Skeletal muscle satellite cell (primary cell): Measurements from ENCODE around the gene FCHSD2.
"Not testable (repeated sequence)": the region's sequence is repeated elsewhere in the genome, so short reads cannot be mapped to it uniquely, and the experiment has no call there.

Experiments used
- H3K27me3 ChIP-seq: 2 replicates; pipeline ENCODE4 v1.7.0; 2013; ENCODE audit warnings: low read length; ENCODE audit not compliant: control insufficient read depth, insufficient read depth
- H3K36me3 ChIP-seq: 2 replicates; pipeline ENCODE4 v1.7.0; 2013; ENCODE audit warnings: mild to moderate bottlenecking, control low read depth, low read length; ENCODE audit not compliant: insufficient read depth
- H3K4me1 ChIP-seq: 2 replicates; pipeline ENCODE4 v1.7.0; 2013; ENCODE audit warnings: low read length; ENCODE audit not compliant: control insufficient read depth, insufficient read depth
- H3K4me2 ChIP-seq: 2 replicates; pipeline ENCODE4 v1.7.0; 2013; ENCODE audit warnings: mild to moderate bottlenecking, low read length
- H3K4me3 ChIP-seq: 2 replicates; pipeline ENCODE4 v1.7.0; 2013; ENCODE audit warnings: low read length
- H3K9ac ChIP-seq: 2 replicates; pipeline ENCODE4 v1.7.0; 2013; ENCODE audit warnings: mild to moderate bottlenecking, low read depth, low read length, moderate library complexity
- H3K9me3 ChIP-seq: replicated peaks from 2 replicates; pipeline ENCODE4 v1.7.0; 2013; ENCODE audit warnings: mild to moderate bottlenecking, control low read depth, low read length

The FCHSD2 gene

GRCh38 chr11:72929256-72929655, 212.9 kb downstream of the FCHSD2 start:
- Histone ChIP-seq H3K36me3 (no peaks in the 10 kb centered on the region), H3K4me3 (no peak overlapping the region), H3K4me2 (no peak overlapping the region), H3K9me3 (no peaks in the 10 kb centered on the region), H3K9ac (no peak overlapping the region), H3K4me1 (peaks cover 15% of the 10 kb centered on the region), H3K27me3 (no peaks in the 10 kb centered on the region)

DNA sequence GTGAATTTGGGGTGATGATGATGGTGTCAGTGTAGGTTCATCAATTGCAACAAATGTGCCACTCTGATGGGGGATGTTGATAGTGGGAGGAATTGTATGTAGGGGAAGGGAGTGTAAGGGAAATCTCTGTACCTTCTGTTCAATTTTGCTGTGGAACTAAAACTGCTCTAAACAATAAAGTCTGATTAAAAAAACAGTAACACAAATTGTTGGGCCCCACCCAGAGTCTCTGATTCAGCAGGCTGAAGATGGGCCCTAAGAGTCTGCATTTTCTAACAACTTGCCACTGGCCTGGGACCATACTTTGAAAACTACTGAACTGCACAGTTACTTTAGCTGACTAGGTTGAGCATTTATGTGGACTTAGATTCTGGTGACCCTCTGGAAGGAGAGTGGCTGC, 214.7 kb downstream of the FCHSD2 start:
- Histone ChIP-seq H3K4me1 (peaks cover 13% of the 10 kb centered on the region), H3K4me3 (no peak overlapping the region), H3K36me3 (no peaks in the 10 kb centered on the region), H3K27me3 (no peaks in the 10 kb centered on the region), H3K9me3 (no peaks in the 10 kb centered on the region), H3K9ac (no peak overlapping the region), H3K4me2 (no peak overlapping the region)

- no peaks in the 10 kb centered on the region for H3K9me3 ChIP-seq
- H3K36me3 ChIP-seq = peaks cover 3% of the 10 kb centered on the region
- H3K9ac ChIP-seq = no peak overlapping the region
- no peak overlapping the region for H3K4me2 ChIP-seq
- H3K27me3 ChIP-seq = no peaks in the 10 kb centered on the region
- H3K4me1 ChIP-seq = peaks cover 8% of the 10 kb centered on the region
- no peak overlapping the region for H3K4me3 ChIP-seq
These were observed 216.0 kb downstream of the FCHSD2 start for GRCh38 chr11:72926076-72926475.

- Histone ChIP-seq H3K27me3 (no peaks in the 10 kb centered on the region), H3K36me3 (peaks cover 3% of the 10 kb centered on the region), H3K9ac (no peak overlapping the region), H3K9me3 (no peaks in the 10 kb centered on the region), H3K4me2 (no peak overlapping the region), H3K4me3 (no peak overlapping the region), H3K4me1 (peaks cover 8% of the 10 kb centered on the region)
These were observed 216.5 kb downstream of the FCHSD2 start for GRCh38 chr11:72925656-72926055.

GRCh38 chr11:72924568-72925190, 217.4 kb downstream of the FCHSD2 start:
- no peak overlapping the region for H3K9ac ChIP-seq
- H3K36me3 ChIP-seq = peaks cover 3% of the 10 kb centered on the region
- H3K27me3 ChIP-seq = no peaks in the 10 kb centered on the region
- H3K4me2 ChIP-seq = no peak overlapping the region
- H3K4me3 ChIP-seq = no peak overlapping the region
- peaks cover 4% of the 10 kb centered on the region for H3K4me1 ChIP-seq
- H3K9me3 ChIP-seq = no peaks in the 10 kb centered on the region

DNA sequence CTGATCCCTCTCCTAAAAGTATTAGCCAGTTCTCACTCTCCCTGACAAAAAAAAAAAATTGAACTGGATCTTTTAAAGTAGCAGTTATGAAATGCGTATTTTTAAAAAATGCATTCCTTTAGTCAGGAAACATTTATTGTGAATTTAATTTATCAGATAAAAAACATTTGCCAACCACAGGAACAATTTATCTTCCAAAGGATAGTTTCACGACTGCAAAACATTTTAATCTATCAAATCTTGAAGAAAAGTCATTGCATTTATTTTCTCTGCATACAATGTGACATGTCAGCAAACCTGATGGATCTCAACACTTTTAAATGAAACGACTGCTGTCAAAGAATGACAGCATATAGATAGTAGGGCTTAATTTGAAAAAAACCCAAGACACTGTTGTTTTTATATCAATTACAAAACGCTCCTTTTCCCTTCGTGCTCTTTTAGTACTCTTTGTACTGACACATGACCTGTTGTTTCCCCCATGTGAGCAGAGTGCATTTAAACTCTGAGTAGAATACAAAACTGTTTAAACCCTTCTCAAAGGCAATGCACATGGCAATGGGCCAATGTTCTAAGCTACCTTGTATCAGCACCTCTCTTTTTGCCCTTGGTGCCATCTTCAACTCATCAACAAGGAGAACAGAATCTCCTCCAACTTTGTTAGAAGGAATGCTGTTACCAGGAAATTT, 220.9 kb downstream of the FCHSD2 start:
- Histone ChIP-seq H3K9ac (no peak overlapping the region), H3K9me3 (no peaks in the 10 kb centered on the region), H3K4me3 (no peak overlapping the region), H3K4me2 (no peak overlapping the region), H3K36me3 (peaks cover 3% of the 10 kb centered on the region), H3K27me3 (no peaks in the 10 kb centered on the region), H3K4me1 (peaks cover 4% of the 10 kb centered on the region)

DNA sequence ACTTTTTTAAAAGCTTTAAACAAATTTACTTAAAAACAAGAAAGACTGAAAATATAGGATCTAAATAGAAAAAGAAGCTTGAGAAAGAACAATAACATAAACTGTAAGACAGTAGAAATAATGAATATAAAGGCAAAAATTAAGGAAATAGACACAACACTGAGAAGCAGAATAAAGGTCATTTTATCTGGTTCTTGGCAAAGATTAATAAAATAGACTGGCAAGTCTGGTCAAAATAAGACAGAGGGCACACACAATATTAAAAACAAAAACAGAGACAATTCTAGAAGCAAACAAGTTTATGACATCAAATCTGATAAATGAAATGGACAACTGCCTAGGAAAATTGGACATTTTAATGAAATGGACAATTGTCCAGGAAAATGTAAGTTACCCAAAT, 222.1 kb downstream of the FCHSD2 start:
- H3K4me1 ChIP-seq = peaks cover 4% of the 10 kb centered on the region
- H3K27me3 ChIP-seq = no peaks in the 10 kb centered on the region
- no peak overlapping the region for H3K4me3 ChIP-seq
- H3K9ac ChIP-seq = no peak overlapping the region
- peaks cover 3% of the 10 kb centered on the region for H3K36me3 ChIP-seq
- no peaks in the 10 kb centered on the region for H3K9me3 ChIP-seq
- no peak overlapping the region for H3K4me2 ChIP-seq

DNA sequence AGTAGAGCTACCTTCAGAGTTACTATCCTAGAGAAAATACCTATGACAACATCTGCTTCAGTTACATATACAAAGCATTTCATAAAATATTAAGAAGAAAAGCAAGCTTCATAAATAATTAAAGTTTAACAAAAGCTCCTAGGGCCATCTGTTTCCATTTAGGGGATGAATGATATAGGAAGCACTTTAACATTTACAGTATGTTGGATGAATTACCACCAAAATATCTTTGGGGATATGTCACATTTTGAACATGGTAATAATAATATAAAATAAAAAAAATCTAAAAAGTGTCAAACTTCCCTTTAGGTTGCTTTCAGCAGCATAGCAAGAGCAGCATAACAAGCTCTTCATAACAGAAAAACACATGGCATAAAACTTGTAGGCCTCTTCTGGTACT, 223.3 kb downstream of the FCHSD2 start:
- H3K9ac ChIP-seq = no peak overlapping the region
- H3K9me3 ChIP-seq = no peaks in the 10 kb centered on the region
- no peaks in the 10 kb centered on the region for H3K4me1 ChIP-seq
- H3K4me3 ChIP-seq = no peak overlapping the region
- peaks cover 3% of the 10 kb centered on the region for H3K36me3 ChIP-seq
- H3K4me2 ChIP-seq = no peak overlapping the region
- no peaks in the 10 kb centered on the region for H3K27me3 ChIP-seq

DNA sequence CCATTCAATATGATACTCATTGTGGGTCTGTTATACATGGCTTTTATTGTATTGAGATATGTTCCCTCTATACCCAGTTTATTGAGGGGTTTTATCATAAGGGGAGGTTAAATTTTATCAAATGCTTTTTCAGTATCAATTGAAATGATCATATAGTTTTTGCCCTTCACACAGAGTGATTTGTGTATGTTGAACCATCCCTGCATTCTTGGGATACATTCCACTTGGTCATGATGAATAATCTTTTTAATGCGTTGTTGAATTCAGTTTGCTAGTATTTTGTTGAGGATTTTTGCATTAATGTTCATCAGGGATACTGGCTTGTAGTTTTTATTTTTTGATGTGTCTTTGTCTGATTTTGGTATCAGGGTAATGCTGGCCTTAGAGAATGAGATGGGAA, 229.9 kb downstream of the FCHSD2 start:
- H3K4me2 ChIP-seq = no peak overlapping the region
- no peak overlapping the region for H3K9ac ChIP-seq
- H3K36me3 ChIP-seq = peaks cover 12% of the 10 kb centered on the region

GRCh38 chr11:72909558-72910388, 232.3 kb downstream of the FCHSD2 start:
- H3K4me1 ChIP-seq, H3K27me3 ChIP-seq, H3K9ac ChIP-seq, H3K4me2 ChIP-seq, H3K4me3 ChIP-seq: not testable (repeated sequence)
- H3K9me3 ChIP-seq = peaks cover 10% of the 10 kb centered on the region
- H3K36me3 ChIP-seq = peaks cover 12% of the 10 kb centered on the region

More for the DNA sequence above, 229.9 kb downstream of the FCHSD2 start:
- Histone ChIP-seq H3K4me1 (no peaks in the 10 kb centered on the region), H3K9me3 (peaks cover 10% of the 10 kb centered on the region), H3K27me3 (no peaks in the 10 kb centered on the region), H3K4me3 (no peak overlapping the region)

DNA sequence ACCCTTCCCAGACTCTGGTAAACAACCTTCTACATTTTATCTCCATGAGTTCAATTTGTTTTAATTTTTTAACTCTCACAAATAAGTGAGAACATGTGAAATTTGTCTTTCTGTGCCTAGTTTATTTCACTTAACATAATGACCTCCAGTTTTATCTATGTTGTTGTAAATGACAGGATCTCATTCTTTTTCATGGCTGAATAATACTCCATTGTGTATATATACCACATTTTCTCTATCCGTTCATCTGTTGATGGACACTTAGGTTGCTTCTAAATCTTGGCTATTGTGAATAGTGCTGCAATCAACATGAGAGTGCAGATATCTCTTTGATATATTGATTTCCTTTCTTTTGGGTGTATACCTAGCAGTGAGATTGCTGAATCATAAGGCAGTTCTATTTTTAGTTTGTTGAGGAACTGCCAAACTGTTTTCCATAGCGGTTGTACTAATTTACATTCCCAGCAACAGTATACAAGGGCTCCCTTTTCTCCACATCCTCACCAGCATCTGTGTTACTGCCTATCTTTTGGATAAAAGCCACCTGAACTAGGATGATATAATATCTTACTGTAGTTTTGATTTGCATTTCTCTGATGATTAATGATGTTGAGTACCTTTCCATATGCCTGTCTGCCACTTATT, 234.0 kb downstream of the FCHSD2 start:
- H3K4me2 ChIP-seq = no peak overlapping the region
- no peaks in the 10 kb centered on the region for H3K27me3 ChIP-seq
- no peaks in the 10 kb centered on the region for H3K4me1 ChIP-seq
- no peak overlapping the region for H3K4me3 ChIP-seq
- peaks cover 10% of the 10 kb centered on the region for H3K36me3 ChIP-seq
- H3K9me3 ChIP-seq = peaks cover 7% of the 10 kb centered on the region
- no peak overlapping the region for H3K9ac ChIP-seq
